NCI-H2227 (cell line): Measurements from ENCODE around the gene NLGN1.
"Not testable (repeated sequence)": the region's sequence is repeated elsewhere in the genome, so short reads cannot be mapped to it uniquely, and the experiment has no call there.

Source experiments
- DNase-seq: peaks from one replicate; lab custom pipeline; 2025; ENCODE audit not compliant: unreplicated experiment; lab: John Stamatoyannopoulos, UW

NLGN1 gene

GRCh38 chr3:173429076-173429475, 31.5 kb downstream of the NLGN1 start:
- DNase-seq, result no peak

GRCh38 chr3:173429527-173429926, 32.0 kb downstream of the NLGN1 start:
- no peak for DNase-seq

GRCh38 chr3:173430576-173430975, 33.0 kb downstream of the NLGN1 start:
- no peak for DNase-seq

- DNase-seq, result no peak
Observed at GRCh38 chr3:173439004-173439403, 41.5 kb downstream of the NLGN1 start.

GRCh38 chr3:173440514-173440913, 43.0 kb downstream of the NLGN1 start:
- no peak for DNase-seq

GRCh38 chr3:173451561-173451960, 54.0 kb downstream of the NLGN1 start:
- not testable (repeated sequence) for DNase-seq

- DNase-seq, result no peak
Observed at GRCh38 chr3:173463250-173463649, 65.7 kb downstream of the NLGN1 start.

GRCh38 chr3:173465112-173465511, 67.6 kb downstream of the NLGN1 start:
- no peak for DNase-seq

- DNase-seq, result no peak
Observed at GRCh38 chr3:173465898-173466678, 68.5 kb downstream of the NLGN1 start.

GRCh38 chr3:173467501-173467900, 70.0 kb downstream of the NLGN1 start:
- DNase-seq, result no peak

GRCh38 chr3:173473237-173473636, 75.7 kb downstream of the NLGN1 start:
- DNase-seq, result no peak

GRCh38 chr3:173479301-173479700, 81.8 kb downstream of the NLGN1 start:
- no peak for DNase-seq

- peak; percentile 63 for DNase-seq
Observed at GRCh38 chr3:173501931-173502489, 104.5 kb downstream of the NLGN1 start.

GRCh38 chr3:173502983-173503568, 105.5 kb downstream of the NLGN1 start:
- DNase-seq, result peak; percentile 62

- no peak for DNase-seq
Observed at GRCh38 chr3:173510565-173510964, 113.0 kb downstream of the NLGN1 start.

GRCh38 chr3:173513123-173513522, 115.6 kb downstream of the NLGN1 start:
- no peak for DNase-seq

GRCh38 chr3:173529062-173529711, 131.6 kb downstream of the NLGN1 start:
- DNase-seq, result no peak

GRCh38 chr3:173531602-173532001, 134.1 kb downstream of the NLGN1 start:
- DNase-seq, result no peak

- no peak for DNase-seq
Observed at GRCh38 chr3:173538410-173538809, 140.9 kb downstream of the NLGN1 start.

- not testable (repeated sequence) for DNase-seq
Observed at GRCh38 chr3:173545590-173545989, 148.0 kb downstream of the NLGN1 start.

- DNase-seq, result no peak
Observed at GRCh38 chr3:173547070-173547469, 149.5 kb downstream of the NLGN1 start.

- no peak for DNase-seq
Observed at GRCh38 chr3:173548261-173548660, 150.7 kb downstream of the NLGN1 start.
